GM23338 (cell line): Measurements from ENCODE around the gene PFKP. TPM values are rescaled to one million over a fixed set of nuclear protein-coding genes. Genes with fewer than 3 reads are reported as not detected.

Source experiments
- ATAC-seq: fragments of 200-7000 bp; cut with Tn5 transposase; 3 replicates; pipeline ENCODE4 v1.9.1; 2020
- DNase-seq: peaks from one replicate; pipeline ENCODE4 v3.0.0-alpha.2; 2015; ENCODE audit warnings: low spot score
- H2AFZ ChIP-seq: fragments of 200-600 bp; sonication (generic); 2 replicates; pipeline ENCODE4 v1.8.0; 2016; ENCODE audit warnings: antibody characterized with exemption, mild to moderate bottlenecking, moderate library complexity
- H3F3A ChIP-seq: fragments of 200-600 bp; sonication (generic); replicated peaks from 2 replicates; pipeline ENCODE4 v1.8.0; 2017; ENCODE audit warnings: antibody characterized with exemption, mixed run types, low read depth
- H3K27ac ChIP-seq: fragments of 200-600 bp; sonication (generic); 2 replicates; pipeline ENCODE4 v1.6.1; 2016; ENCODE audit warnings: low read depth
- H3K27me3 ChIP-seq: fragments of 200-600 bp; sonication (generic); 2 replicates; pipeline ENCODE4 v1.8.0; 2016; ENCODE audit warnings: mild to moderate bottlenecking, mixed run types, moderate library complexity; ENCODE audit not compliant: insufficient read depth
- H3K36me3 ChIP-seq: fragments of 200-600 bp; sonication (generic); 2 replicates; pipeline ENCODE4 v1.8.0; 2016; ENCODE audit warnings: mild to moderate bottlenecking; ENCODE audit not compliant: insufficient read depth
- H3K4me1 ChIP-seq: fragments of 200-600 bp; sonication (generic); 2 replicates; pipeline ENCODE4 v1.8.0; 2016; ENCODE audit warnings: mild to moderate bottlenecking, moderate library complexity; ENCODE audit not compliant: insufficient read depth
- H3K4me2 ChIP-seq: fragments of 200-600 bp; sonication (generic); 2 replicates; pipeline ENCODE4 v1.7.1; 2017; ENCODE audit warnings: mixed run types
- H3K4me3 ChIP-seq: fragments of 200-600 bp; sonication (generic); 2 replicates; pipeline ENCODE4 v1.6.1; 2016; ENCODE audit warnings: mixed run types
- H3K79me2 ChIP-seq: fragments of 200-600 bp; sonication (generic); replicated peaks from 2 replicates; pipeline ENCODE4 v1.8.0; 2017; ENCODE audit warnings: mild to moderate bottlenecking; ENCODE audit not compliant: insufficient read depth
- H3K9me2 ChIP-seq: fragments of 200-600 bp; sonication (generic); 2 replicates; pipeline ENCODE4 v1.8.0; 2017; ENCODE audit not compliant: insufficient read depth
- H4K20me1 ChIP-seq: fragments of 200-600 bp; sonication (generic); replicated peaks from 2 replicates; pipeline ENCODE4 v1.8.0; 2017; ENCODE audit warnings: mild to moderate bottlenecking; ENCODE audit not compliant: insufficient read depth
- H3K27ac Mint-ChIP-seq: 2 replicates; pipeline ENCODE4 v1.8.0; 2020; ENCODE audit warnings: inconsistent platforms, mild to moderate bottlenecking, moderate library complexity, mixed read lengths
- H3K27me3 Mint-ChIP-seq: 3 replicates; pipeline ENCODE4 v1.8.0; 2022; ENCODE audit warnings: low read depth, mild to moderate bottlenecking, moderate library complexity, mixed read lengths, inconsistent platforms; ENCODE audit not compliant: insufficient read depth, poor library complexity
- H3K36me3 Mint-ChIP-seq: 3 replicates; pipeline ENCODE4 v1.8.0; 2021; ENCODE audit warnings: low read depth, mild to moderate bottlenecking, inconsistent platforms, moderate library complexity, mixed read lengths
- H3K4me1 Mint-ChIP-seq: 3 replicates; pipeline ENCODE4 v1.8.0; 2020; ENCODE audit warnings: mild to moderate bottlenecking, inconsistent platforms, mixed read lengths
- H3K4me3 Mint-ChIP-seq: 3 replicates; pipeline ENCODE4 v1.8.0; 2021; ENCODE audit warnings: moderate library complexity, mild to moderate bottlenecking, inconsistent platforms, mixed read lengths
- H3K9me3 Mint-ChIP-seq: 3 replicates; pipeline ENCODE4 v1.8.0; 2020; ENCODE audit warnings: moderate library complexity, mild to moderate bottlenecking, inconsistent platforms, mixed read lengths
- CREB1 ChIP-seq: fragments of 250-450 bp; sonication (Bioruptor Pico); IDR thresholded peaks from 2 replicates; pipeline ENCODE4 v1.5.0; 2020; ENCODE audit warnings: low read depth, mild to moderate bottlenecking, moderate library complexity
- EZH2 ChIP-seq: fragments of 200-600 bp; sonication (generic); IDR thresholded peaks from one replicate; pipeline ENCODE4 v1.8.0; 2017; ENCODE audit warnings: antibody characterized with exemption, mild to moderate bottlenecking, low read depth; ENCODE audit not compliant: unreplicated experiment
- EZH2phosphoT487 ChIP-seq: fragments of 200-600 bp; sonication (generic); IDR thresholded peaks from one replicate; pipeline ENCODE4 v1.8.1; 2018; ENCODE audit warnings: antibody characterized with exemption; ENCODE audit not compliant: unreplicated experiment
- JUNB ChIP-seq: IDR thresholded peaks from one replicate; pipeline ENCODE4 v1.6.1; 2016; ENCODE audit warnings: antibody characterized with exemption; ENCODE audit not compliant: unreplicated experiment
- NANOG ChIP-seq: IDR thresholded peaks from 2 replicates; pipeline ENCODE4 v1.6.1; 2016; ENCODE audit warnings: antibody characterized with exemption, borderline replicate concordance
- REST ChIP-seq: IDR thresholded peaks from one replicate; pipeline ENCODE4 v1.6.1; 2018; ENCODE audit warnings: antibody characterized with exemption; ENCODE audit not compliant: unreplicated experiment
- STAT1 ChIP-seq: IDR thresholded peaks from one replicate; pipeline ENCODE4 v1.6.1; 2016; ENCODE audit warnings: antibody characterized with exemption; ENCODE audit not compliant: unreplicated experiment
- ZNF114 ChIP-seq: fragments of 250-450 bp; sonication (Bioruptor Pico); IDR thresholded peaks from 2 replicates; pipeline ENCODE4 v1.5.0; 2020; ENCODE audit warnings: mild to moderate bottlenecking, moderate library complexity
- ZNF331 ChIP-seq: fragments of 250-450 bp; sonication (Bioruptor Pico); IDR thresholded peaks from 2 replicates; pipeline ENCODE4 v1.5.0; 2020; ENCODE audit warnings: low read depth, mild to moderate bottlenecking, moderate library complexity
- ZNF462 ChIP-seq: fragments of 250-450 bp; sonication (Bioruptor Pico); IDR thresholded peaks from 2 replicates; pipeline ENCODE4 v1.5.0; 2020; ENCODE audit warnings: mild to moderate bottlenecking, moderate library complexity
- polyA plus RNA-seq: library from polyadenylated mRNA; unstranded; fragments of >200 nt; fragmentation: Nextera tagmentation; extraction: Ambion mirVana; gene quantifications from 2 replicates; pipeline ENCODE4 v1.2.1, GENCODE V29; 2016
- total RNA-seq: library from RNA; depleted of rRNA; stranded (reverse); fragments of >200 nt; shearing (Covaris generic); gene quantifications from 2 replicates; pipeline ENCODE4 v1.2.3, GENCODE V29; 2014

PFKP gene
- total and polyA plus RNA-seq, 2 experiments from 2014 or later: 56.3 to 120 TPM

- TF ChIP-seq ZNF114: no peak
- TF ChIP-seq EZH2: no peak
- TF ChIP-seq STAT1: no peak
- no peak for TF ChIP-seq ZNF331 (CRISPR knock-in tag)
- TF ChIP-seq REST: no peak
- TF ChIP-seq EZH2phosphoT487: no peak
Observed at GRCh38 chr10:3062502-3063186, 4.7 kb upstream of the PFKP start (continued).

GRCh38 chr10:3064423-3064822 lies 2.9 kb upstream of the PFKP start:
- Mint-ChIP-seq H3K27me3 (peaks cover 27% of the 10 kb centered on the region), H3K4me1 (peaks cover 7% of the 10 kb centered on the region), H3K36me3 (peaks cover 4% of the 10 kb centered on the region), H3K27ac (no peak overlapping the region), H3K9me3 (no peaks in the 10 kb centered on the region), H3K4me3 (no peak overlapping the region)
- Histone ChIP-seq H3F3A (no peaks in the 10 kb centered on the region), H3K4me1 (peaks cover 10% of the 10 kb centered on the region; the same call in 1 of the 2 replicates), H4K20me1 (no peaks in the 10 kb centered on the region; the same call in 1 of the 2 replicates), H3K27me3 (peaks cover 23% of the 10 kb centered on the region), H3K27ac (no peak overlapping the region), H3K36me3 (no peaks in the 10 kb centered on the region), H2AFZ (no peak overlapping the region), H3K79me2 (peaks cover 5% of the 10 kb centered on the region), H3K4me3 (no peak overlapping the region), H3K4me2 (no peak overlapping the region), H3K9me2 (no peaks in the 10 kb centered on the region)
- ATAC-seq (no peak), DNase-seq (no peak)
- TF ChIP-seq ZNF114 (no peak), REST (no peak), EZH2phosphoT487 (no peak), NANOG (no peak), ZNF462 (CRISPR knock-in tag) (no peak), EZH2 (no peak), CREB1 (CRISPR knock-in tag) (no peak), STAT1 (no peak), JUNB (no peak), ZNF331 (CRISPR knock-in tag) (no peak)
